Caco-2 (cell line): ENCODE results near the gene LYVE1. TPM values are rescaled to one million over a fixed set of nuclear protein-coding genes. Genes with fewer than 3 reads are reported as not detected.

Source experiments
- BruUV-seq: library from RNA; stranded (reverse); fragments of 400-500 nt; replicated peaks from 2 replicates; lab custom pipeline; 2021; lab: Mats Ljungman, UMichigan
- CTCF ChIA-PET: fragments of 300-600 bp; sonication (Branson Sonifier 250); formaldehyde crosslinking; loops from one replicate; lab custom pipeline; 2022; ENCODE audit warnings: antibody characterized with exemption; lab: Charles Lee
- POLR2A ChIA-PET: fragments of 300-600 bp; sonication (Branson Sonifier 250); formaldehyde crosslinking; loops from one replicate; lab custom pipeline; 2022; ENCODE audit warnings: antibody characterized with exemption; lab: Charles Lee
- DNase-seq, 2 experiments: peaks; one replicate each; pipeline versions ENCODE4 v3.0.0 to v3.0.0-alpha.2; 2020 to 2022
- H3K27me3 ChIP-seq: replicated peaks from 2 replicates; pipeline ENCODE4 v1.6.0; 2011; ENCODE audit warnings: low read length; ENCODE audit not compliant: control insufficient read depth, insufficient read depth
- H3K36me3 ChIP-seq: 2 replicates; pipeline ENCODE4 v1.5.1; 2011; ENCODE audit warnings: low read length; ENCODE audit not compliant: control insufficient read depth, insufficient read depth
- H3K4me1 ChIP-seq: fragments of 250-450 bp; sonication (Bioruptor Pico); 2 replicates; pipeline ENCODE4 v1.5.1; 2020; ENCODE audit warnings: mild to moderate bottlenecking
- H3K4me3 ChIP-seq: 2 replicates; pipeline ENCODE4 v1.5.1; 2011; ENCODE audit warnings: low read depth, mild to moderate bottlenecking, control low read depth, low read length
- H3K9me3 ChIP-seq: fragments of 250-450 bp; sonication (Bioruptor Pico); 2 replicates; pipeline ENCODE4 v1.5.1; 2020; ENCODE audit warnings: mild to moderate bottlenecking, moderate library complexity
- H3K27ac Mint-ChIP-seq: one replicate; pipeline ENCODE4 v1.8.0; 2022; ENCODE audit warnings: mixed read lengths; ENCODE audit not compliant: unreplicated experiment
- H3K27me3 Mint-ChIP-seq: one replicate; pipeline ENCODE4 v1.8.0; 2022; ENCODE audit warnings: mixed read lengths; ENCODE audit not compliant: insufficient read depth, unreplicated experiment
- H3K36me3 Mint-ChIP-seq: one replicate; pipeline ENCODE4 v1.8.0; 2022; ENCODE audit warnings: mild to moderate bottlenecking, mixed read lengths; ENCODE audit not compliant: insufficient read depth, unreplicated experiment
- H3K4me1 Mint-ChIP-seq: one replicate; pipeline ENCODE4 v1.8.0; 2022; ENCODE audit warnings: low read depth, mixed read lengths; ENCODE audit not compliant: unreplicated experiment
- H3K4me3 Mint-ChIP-seq: one replicate; pipeline ENCODE4 v1.8.0; 2022; ENCODE audit warnings: mild to moderate bottlenecking, moderate library complexity, mixed read lengths; ENCODE audit not compliant: unreplicated experiment
- H3K9me3 Mint-ChIP-seq: one replicate; pipeline ENCODE4 v1.8.0; 2022; ENCODE audit warnings: mixed read lengths; ENCODE audit not compliant: unreplicated experiment
- intact Hi-C: fragments of 100-400 bp; cut with micrococcal nuclease; formaldehyde crosslinking; loops from one replicate; pipeline ENCODE4 v1.10.0; 2022; ENCODE audit not compliant: unreplicated experiment
- total RNA-seq: library from RNA; stranded (reverse); gene quantifications from 2 replicates; pipeline ENCODE4 v1.2.3, GENCODE V29; 2022
- TF ChIP-seq, protein P1 (sequence below), 2 experiments: fragments of 200-600 bp in 1 of 2; IDR thresholded peaks; 1 replicate in 1 of 2; 2 replicates in 1 of 2; pipeline versions ENCODE4 v1.5.1 to v1.8.0; 2011 to 2022; ENCODE audit warnings: antibody characterized with exemption in 1 of 2, control low read depth in 1 of 2, inconsistent platforms in 1 of 2, low read depth in 1 of 2, low read length in 1 of 2, mild to moderate bottlenecking in 1 of 2, moderate library complexity in 1 of 2; ENCODE audit not compliant: insufficient read depth in 1 of 2, severe bottlenecking in 1 of 2, unreplicated experiment in 1 of 2

The LYVE1 gene
- total RNA-seq, 1 experiment from 2014 or later, result not detected

DNA sequence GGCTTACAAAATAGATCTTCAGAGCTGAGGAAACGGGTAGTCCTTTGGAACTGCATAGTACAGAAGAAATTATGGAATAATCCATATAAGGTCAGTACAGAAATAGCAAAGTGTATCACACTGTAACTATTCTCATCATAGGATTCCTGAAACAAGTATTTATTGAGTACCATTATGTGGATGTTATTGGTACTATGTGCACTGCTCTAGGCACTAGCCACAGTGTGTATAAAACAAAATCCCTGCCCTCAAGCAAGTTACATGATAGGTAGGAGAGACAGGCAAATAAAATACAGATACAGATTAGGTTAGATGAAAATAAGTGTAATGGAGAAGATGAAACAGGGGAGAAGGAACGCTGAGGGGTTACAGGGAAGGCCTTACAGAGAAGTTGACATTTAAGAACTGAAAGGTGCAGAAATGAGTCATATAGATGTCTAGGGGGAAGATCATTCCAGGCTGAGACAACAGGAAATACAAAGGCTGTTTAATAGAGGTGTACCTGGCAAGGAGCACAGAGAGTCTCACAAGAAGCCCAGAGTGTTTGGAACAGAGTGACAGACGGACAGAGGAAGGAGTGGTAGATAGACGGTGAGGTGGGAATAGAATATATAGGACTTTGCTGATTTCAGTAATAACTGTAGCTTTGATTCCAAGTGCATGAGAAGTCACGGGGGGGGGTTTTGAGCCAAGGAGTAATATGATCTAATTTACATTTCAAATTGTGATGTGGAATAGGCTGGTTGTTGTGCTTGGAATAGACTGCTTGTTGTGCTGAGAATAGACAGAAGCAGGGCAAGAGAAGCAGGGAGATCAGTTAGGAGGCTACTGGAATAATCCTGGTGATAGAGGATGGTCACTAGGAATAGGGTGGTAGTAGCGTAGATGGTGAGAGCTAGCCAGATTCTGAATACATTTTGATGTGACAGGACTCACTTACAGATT is 41.2 kb downstream of the LYVE1 start:
- H3K4me1 ChIP-seq, result peaks cover 30% of the 10 kb centered on the region
- no peak overlapping the region for H3K4me3 Mint-ChIP-seq

DNA sequence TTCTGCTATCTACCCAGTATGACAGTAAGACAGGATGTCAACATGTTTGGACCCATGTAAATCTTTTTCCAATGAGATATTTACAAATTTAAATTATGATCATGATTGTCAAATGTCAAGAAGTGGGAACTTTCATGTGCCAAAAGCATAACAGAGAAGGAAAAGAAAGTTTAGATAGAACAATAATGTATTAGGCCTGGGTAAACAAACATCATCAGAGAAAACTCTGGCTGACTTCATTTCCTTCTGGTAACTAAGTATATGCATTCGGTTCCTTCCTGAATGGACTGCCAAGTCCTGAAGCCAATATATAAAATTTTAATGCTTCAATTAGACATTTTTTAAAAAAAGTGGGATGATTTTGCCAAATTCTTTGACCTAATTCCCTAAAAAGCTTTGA is 44.0 kb downstream of the LYVE1 start:
- no peak for DNase-seq
- ChIA-PET CTCF (no interaction called here), POLR2A (no interaction called here)
- Histone ChIP-seq H3K9me3 (no peaks in the 10 kb centered on the region), H3K4me3 (no peak overlapping the region), H3K36me3 (no peaks in the 10 kb centered on the region; the same call in none of the 2 replicates), H3K4me1 (peaks cover 27% of the 10 kb centered on the region), H3K27me3 (no peaks in the 10 kb centered on the region)
- no TSS peak for BruUV-seq
- TF ChIP-seq, protein P1, sequence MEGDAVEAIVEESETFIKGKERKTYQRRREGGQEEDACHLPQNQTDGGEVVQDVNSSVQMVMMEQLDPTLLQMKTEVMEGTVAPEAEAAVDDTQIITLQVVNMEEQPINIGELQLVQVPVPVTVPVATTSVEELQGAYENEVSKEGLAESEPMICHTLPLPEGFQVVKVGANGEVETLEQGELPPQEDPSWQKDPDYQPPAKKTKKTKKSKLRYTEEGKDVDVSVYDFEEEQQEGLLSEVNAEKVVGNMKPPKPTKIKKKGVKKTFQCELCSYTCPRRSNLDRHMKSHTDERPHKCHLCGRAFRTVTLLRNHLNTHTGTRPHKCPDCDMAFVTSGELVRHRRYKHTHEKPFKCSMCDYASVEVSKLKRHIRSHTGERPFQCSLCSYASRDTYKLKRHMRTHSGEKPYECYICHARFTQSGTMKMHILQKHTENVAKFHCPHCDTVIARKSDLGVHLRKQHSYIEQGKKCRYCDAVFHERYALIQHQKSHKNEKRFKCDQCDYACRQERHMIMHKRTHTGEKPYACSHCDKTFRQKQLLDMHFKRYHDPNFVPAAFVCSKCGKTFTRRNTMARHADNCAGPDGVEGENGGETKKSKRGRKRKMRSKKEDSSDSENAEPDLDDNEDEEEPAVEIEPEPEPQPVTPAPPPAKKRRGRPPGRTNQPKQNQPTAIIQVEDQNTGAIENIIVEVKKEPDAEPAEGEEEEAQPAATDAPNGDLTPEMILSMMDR (IDR thresholded peaks at IDR 0.05; ENCODE audit: insufficient read depth in 1 of 2, low read depth in 1 of 2, low read length in 1 of 2, severe bottlenecking in 1 of 2, unreplicated experiment in 1 of 2), result no peak
- Mint-ChIP-seq H3K4me3 (no peak overlapping the region), H3K27me3 (no peaks in the 10 kb centered on the region), H3K36me3 (peaks cover 27% of the 10 kb centered on the region), H3K4me1 (peaks cover 17% of the 10 kb centered on the region), H3K9me3 (no peaks in the 10 kb centered on the region), H3K27ac (no peak overlapping the region)
- intact Hi-C loops, result no loop called here

More for the DNA sequence above, 41.2 kb downstream of the LYVE1 start:
- Mint-ChIP-seq H3K27me3 (no peaks in the 10 kb centered on the region), H3K36me3 (peaks cover 31% of the 10 kb centered on the region), H3K9me3 (no peaks in the 10 kb centered on the region), H3K4me1 (peaks cover 20% of the 10 kb centered on the region), H3K27ac (no peak overlapping the region)
- no peak for DNase-seq
- no peaks in the 10 kb centered on the region; the same call in none of the 2 replicates for H3K36me3 ChIP-seq
- BruUV-seq, result no TSS peak
- TF ChIP-seq, protein P1 (IDR thresholded peaks at IDR 0.05; ENCODE audit: insufficient read depth in 1 of 2, low read depth in 1 of 2, low read length in 1 of 2, severe bottlenecking in 1 of 2, unreplicated experiment in 1 of 2), result no peak
- intact Hi-C loops, result no loop called here
- no peaks in the 10 kb centered on the region for H3K9me3 ChIP-seq
- no peak overlapping the region for H3K4me3 ChIP-seq
- ChIA-PET CTCF (interaction anchor here (1.5 kb wide), 1 partner anchor 14 kb away, joined by 8 read pairs; the partner anchor contains the start of gene RNF141), POLR2A (interaction anchor here (1.0 to 1.5 kb wide), 2 partner anchors 13 to 404 kb away, joined by 3 to 6 read pairs; partner anchors contain the start of gene RNF141)
- no peaks in the 10 kb centered on the region for H3K27me3 ChIP-seq

DNA sequence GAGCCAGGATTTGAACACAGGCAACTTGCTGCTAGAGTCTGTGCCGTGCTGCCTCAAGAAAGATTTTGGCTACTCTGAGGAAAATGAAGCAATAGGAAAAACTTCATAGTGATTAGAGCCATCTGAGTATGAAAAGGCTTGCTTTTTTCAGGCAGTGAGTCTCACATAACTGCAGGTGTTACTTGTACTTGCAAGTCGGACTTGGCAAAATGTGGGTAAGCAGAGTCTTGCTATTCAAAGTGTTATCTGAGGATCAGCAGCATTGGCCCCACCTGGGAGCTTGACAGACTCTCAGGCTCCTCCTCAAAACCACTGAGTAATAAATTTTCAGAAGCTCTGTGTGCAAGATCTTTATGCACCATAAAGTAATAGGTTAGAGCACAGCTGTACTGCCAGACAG is 45.5 kb downstream of the LYVE1 start:
- Histone ChIP-seq H3K27me3 (no peaks in the 10 kb centered on the region), H3K9me3 (no peaks in the 10 kb centered on the region), H3K36me3 (no peaks in the 10 kb centered on the region; the same call in 1 of the 2 replicates), H3K4me3 (no peak overlapping the region), H3K4me1 (peaks cover 11% of the 10 kb centered on the region)
- ChIA-PET POLR2A (no interaction called here), CTCF (no interaction called here)
- Mint-ChIP-seq H3K9me3 (no peaks in the 10 kb centered on the region), H3K4me3 (no peak overlapping the region), H3K36me3 (peaks cover 22% of the 10 kb centered on the region), H3K27me3 (no peaks in the 10 kb centered on the region), H3K4me1 (peaks cover 12% of the 10 kb centered on the region), H3K27ac (no peak overlapping the region)
- TF ChIP-seq, protein P1 (IDR thresholded peaks at IDR 0.05; ENCODE audit: insufficient read depth in 1 of 2, low read depth in 1 of 2, low read length in 1 of 2, severe bottlenecking in 1 of 2, unreplicated experiment in 1 of 2), result no peak
- no TSS peak for BruUV-seq
- no peak for DNase-seq
- intact Hi-C loops, result no loop called here
